HG03060 (cell line): ENCODE data around the gene MFN1.
A peak's percentile ranks its signal among the peaks of the same experiment; 100 is the strongest.
"Not testable (repeated sequence)": the region's sequence is repeated elsewhere in the genome, so short reads cannot be mapped to it uniquely, and the experiment has no call there.

ENCODE experiments used
- ATAC-seq: cut with Tn5 transposase; IDR thresholded peaks from one replicate; pipeline ENCODE4 v1.9.1; 2021; ENCODE audit warnings: low read depth, moderate number of reproducible peaks; ENCODE audit not compliant: unreplicated experiment

The MFN1 gene

DNA sequence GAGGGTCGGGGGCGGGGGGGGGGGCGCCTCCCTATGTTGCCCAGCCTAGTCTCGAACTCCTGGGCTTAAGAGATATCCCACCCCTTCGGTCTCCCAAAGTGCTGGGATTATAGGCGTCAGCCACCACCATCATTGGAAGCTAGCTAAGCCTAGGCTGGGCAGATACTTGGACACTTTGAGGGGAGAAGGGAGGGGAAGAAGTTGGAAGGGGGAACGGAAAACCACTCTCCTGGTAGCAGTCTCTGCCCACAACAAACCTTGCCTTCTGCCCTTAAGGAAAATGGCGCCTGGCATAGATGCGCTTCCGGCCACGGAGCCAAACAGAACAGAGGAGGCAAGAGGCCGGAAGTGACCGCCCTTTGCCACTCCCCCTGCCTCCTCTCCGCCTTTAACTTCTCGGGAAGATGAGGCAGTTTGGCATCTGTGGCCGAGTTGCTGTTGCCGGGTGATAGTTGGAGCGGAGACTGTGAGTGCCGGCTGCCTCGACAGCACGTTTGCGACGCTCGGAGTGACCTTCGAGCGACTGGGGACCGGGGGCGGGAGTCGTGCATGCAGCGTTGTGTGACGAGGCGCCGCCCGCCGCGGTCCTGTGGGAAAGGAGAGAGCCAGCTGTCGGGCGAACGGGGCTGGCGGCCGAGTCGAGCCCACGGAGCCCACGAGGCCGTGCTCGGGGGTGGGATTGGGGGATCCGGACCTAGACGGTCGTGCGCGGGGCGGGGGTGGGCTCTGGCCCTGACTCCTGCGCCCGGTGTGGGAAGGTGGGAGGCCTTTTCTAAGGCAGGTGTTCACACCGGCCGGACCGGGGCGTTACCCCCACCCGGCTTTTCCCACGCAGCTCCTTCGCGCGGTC is at the start of gene MFN1:
Gene MFN1, plus strand, starts transcription at position 365 of the 850 bp plus-strand sequence. CDS start 1,143 bp downstream, outside the sequence.
- peak; percentile 82 for ATAC-seq

GRCh38 chr3:179297971-179298725 is 49.4 kb upstream of the MFN1 start:
- no peak for ATAC-seq

DNA sequence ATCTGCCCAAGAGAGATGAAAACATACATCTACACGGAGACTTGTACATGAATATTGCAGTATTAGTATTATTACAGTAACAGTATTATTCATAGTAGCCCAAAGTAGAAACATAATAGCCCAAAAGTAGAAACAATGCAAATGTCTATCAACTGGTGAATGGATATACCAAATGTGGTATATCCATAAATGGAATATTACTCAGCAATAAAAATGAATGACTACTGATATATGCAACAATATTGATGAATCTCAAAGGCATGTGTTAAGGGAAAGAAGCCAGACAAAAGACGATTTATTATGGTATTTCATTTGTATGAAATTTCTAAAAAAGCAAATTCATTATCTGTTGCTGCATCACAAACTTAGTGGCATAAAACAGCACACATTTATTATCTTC is 48.2 kb upstream of the MFN1 start:
- ATAC-seq: no peak

- ATAC-seq: no peak
These were observed 47.4 kb upstream of the MFN1 start for GRCh38 chr3:179299999-179300613.

DNA sequence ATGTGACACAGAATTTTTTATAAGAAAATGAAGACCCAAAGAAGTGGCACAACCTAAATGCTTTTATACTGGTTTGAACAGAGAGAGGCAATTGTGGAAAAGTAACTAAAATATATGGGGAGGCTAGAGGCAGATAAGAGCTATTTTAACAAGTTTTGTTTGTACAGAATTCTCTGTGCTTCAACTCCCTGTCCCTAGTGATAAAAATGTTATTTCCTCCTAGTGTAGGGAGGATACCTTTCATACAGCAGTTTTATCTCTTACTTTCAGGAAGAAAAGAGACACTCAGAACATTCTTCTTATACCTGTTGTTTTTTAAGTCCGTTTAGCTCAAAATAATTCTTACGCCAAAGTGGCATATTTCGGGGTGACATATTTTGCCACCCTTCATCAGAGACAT is 45.9 kb upstream of the MFN1 start:
- ATAC-seq: no peak

DNA sequence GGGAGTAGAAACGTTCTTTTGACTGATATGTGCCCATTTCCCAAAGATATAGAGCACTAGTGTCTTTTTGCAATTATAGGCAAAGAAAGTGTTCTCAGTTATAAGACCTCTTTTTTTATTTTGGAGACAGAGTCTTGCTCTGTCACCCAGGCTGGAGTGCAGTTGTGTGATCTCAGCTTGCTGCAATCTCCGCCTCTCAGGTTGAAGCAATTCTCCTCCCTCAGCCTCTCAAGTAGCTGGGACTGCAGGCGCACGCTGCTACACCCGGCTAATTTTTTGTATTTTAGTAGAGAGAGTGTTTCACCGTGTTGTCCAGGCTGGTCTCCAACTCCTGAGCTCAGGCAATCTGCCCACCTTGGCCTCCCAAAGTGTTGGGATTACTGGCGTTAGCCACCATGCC is 45.4 kb upstream of the MFN1 start:
- ATAC-seq: no peak

GRCh38 chr3:179304605-179305004 is 42.9 kb upstream of the MFN1 start:
- ATAC-seq: no peak

GRCh38 chr3:179307362-179307761 is 40.1 kb upstream of the MFN1 start:
- not testable (repeated sequence) for ATAC-seq

- no peak for ATAC-seq
These were observed 39.5 kb upstream of the MFN1 start for GRCh38 chr3:179308001-179308400.

DNA sequence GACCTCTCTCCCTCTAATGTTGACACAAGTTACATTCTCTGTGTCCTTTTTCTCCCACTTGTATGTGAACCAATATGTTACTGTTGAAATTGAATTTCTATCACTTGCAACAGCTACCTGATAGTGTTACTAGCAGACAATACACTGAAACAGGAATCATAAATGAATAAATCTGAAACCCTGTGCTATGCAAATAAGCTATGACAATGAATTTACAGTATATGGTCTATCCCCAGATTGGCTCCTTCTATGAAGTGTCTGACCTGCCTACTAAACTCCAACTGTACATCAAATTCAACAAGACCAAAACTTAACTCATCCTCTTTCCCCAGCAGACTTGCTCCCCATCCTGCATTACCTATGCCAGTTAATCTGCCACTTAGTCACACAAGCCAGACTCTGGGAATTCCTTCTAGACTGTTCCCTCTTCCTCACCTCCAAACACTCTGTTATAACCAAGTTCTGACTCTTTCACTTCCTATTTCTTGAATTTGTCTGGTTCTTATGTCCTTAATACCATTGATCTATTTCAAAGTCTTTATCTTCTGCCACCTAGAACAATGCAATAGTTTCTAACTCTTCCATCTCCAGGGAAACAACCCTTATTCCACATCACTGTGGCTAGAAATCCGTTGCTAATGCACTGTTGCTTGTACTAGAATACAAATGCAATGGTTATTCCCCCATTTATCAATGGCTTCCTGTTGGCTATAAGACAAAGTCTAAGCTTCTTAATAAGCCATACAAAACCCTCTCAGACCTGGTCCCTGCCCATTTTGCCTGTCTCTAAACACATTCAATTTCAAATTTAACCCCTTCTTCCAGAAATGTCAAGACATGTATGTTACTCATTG is 38.1 kb upstream of the MFN1 start:
- peak; percentile 92 for ATAC-seq

DNA sequence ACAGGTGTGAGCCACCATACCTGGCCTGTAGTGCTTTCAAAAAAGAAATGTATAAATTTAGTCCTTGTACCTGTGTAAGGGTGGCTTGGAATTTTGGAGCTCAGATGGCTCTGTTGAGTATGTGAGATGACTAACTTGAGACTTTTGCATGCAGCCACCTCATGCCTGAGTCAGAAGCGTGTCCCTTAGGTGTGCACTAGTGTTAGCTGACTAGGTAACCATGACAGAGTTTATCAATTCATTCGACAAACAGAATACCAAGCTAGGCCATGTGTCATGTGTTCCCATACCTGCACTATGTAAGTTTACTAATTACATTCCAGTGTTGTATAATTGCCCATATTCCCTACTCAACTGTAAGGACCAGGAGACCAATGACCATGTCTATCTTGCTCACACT is 28.6 kb upstream of the MFN1 start:
- ATAC-seq: no peak

DNA sequence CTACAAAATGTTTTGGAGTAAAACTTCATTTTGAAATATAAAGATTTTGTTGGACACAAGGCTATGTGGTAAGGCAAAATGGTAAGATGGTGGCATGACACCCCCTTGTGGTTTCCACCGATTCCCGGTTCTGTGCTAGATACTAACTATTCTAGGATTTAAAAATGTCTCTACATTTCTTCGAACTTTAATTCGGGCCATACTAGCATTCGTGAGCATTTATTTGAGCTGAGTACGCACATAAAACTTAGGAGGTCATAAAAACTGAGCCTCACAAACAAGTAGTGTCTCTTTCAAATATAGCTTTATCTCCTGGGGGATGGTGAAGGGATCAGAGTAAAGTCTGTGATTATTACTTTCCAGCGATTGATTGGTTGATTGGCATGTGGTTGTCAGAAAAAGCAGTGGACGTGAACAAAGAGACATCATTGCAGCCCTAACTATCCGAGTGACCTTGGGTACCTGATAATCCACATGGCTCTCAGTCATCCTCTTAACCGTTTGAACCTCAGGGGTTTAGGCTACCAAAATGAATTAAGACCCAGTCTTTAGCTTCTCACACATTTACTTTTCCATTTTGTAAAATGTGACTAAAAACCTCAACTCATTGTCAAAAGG is 25.7 kb upstream of the MFN1 start:
- ATAC-seq: no peak

GRCh38 chr3:179322286-179323196 is 25.0 kb upstream of the MFN1 start, which contains the start of gene ZNF639:
ZNF639 (plus strand) TSS chr3:179323031; CDS start chr3:179328294, 5,263 bp downstream.
- ATAC-seq: peak; percentile 56

- peak; percentile 15 for ATAC-seq
These were observed 24.1 kb upstream of the MFN1 start for GRCh38 chr3:179323197-179324110.

GRCh38 chr3:179324270-179324754 is 23.2 kb upstream of the MFN1 start:
- ATAC-seq: no peak

DNA sequence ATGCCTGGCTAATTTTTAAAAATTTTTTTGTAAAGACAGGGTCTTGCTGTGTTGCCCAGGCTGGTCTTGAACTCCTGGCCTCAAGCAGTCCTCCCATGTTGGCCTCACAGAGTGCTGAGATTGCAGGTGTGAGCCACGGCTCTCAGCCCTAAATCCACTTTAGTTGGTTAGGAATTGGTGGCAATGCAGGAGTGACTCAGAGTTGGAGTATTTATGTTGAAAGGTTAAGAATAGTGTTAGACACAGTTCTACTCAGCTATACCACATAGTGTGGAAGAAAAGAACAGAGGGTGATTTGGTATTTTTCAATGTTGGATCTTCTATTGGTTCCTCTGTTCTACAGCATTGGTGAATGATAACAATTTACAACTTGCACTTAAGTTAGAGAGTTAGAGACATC is 17.1 kb upstream of the MFN1 start:
- ATAC-seq: no peak

DNA sequence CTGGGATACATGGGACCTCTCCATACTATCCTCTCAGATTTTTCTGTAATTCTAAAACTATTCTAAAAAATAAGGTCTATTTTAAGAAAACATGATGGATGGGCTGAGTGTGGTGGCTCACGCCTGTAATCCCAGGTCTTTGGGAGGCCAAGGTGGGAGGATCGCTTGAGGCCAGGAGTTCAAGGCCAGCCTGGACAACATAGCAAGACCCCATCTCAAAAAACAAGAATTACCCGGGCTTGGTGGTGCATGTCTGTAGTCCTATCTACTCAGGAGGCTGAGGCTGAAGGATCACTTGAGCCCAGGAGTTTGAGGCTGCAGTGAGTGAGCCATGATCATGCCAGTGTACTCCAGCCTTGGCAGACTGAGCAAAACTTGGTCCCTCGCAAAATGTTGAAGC is 15.3 kb upstream of the MFN1 start:
- ATAC-seq: no peak

GRCh38 chr3:179333084-179333483 is 14.4 kb upstream of the MFN1 start:
- ATAC-seq: no peak
